NCI-H187 (cell line): ENCODE data around the gene HDAC4.

ENCODE experiments used
- DNase-seq, 2 experiments: peaks; one replicate each; lab custom pipeline; 2025; lab: John Stamatoyannopoulos, UW

HDAC4 gene

GRCh38 chr2:239220981-239221396, 179.8 kb downstream of the HDAC4 start:
- DNase-seq = no peak

- DNase-seq = no peak
Measured at GRCh38 chr2:239220341-239220740, 180.5 kb downstream of the HDAC4 start.

- no peak for DNase-seq
Measured at GRCh38 chr2:239216614-239217273, 184.1 kb downstream of the HDAC4 start.

GRCh38 chr2:239215988-239216613, 184.7 kb downstream of the HDAC4 start:
- no peak for DNase-seq

- DNase-seq = no peak
Measured at GRCh38 chr2:239215136-239215925, 185.5 kb downstream of the HDAC4 start.

- DNase-seq = no peak
Measured at GRCh38 chr2:239214725-239215124, 186.1 kb downstream of the HDAC4 start.

GRCh38 chr2:239213643-239214101, 187.1 kb downstream of the HDAC4 start:
- no peak for DNase-seq

GRCh38 chr2:239212929-239213642, 187.7 kb downstream of the HDAC4 start:
- no peak for DNase-seq

GRCh38 chr2:239212121-239212928, 188.5 kb downstream of the HDAC4 start:
- no peak for DNase-seq

- no peak for DNase-seq
Measured at GRCh38 chr2:239211396-239212094, 189.3 kb downstream of the HDAC4 start.

GRCh38 chr2:239209783-239210182, 191.0 kb downstream of the HDAC4 start:
- DNase-seq = no peak

GRCh38 chr2:239208465-239209180, 192.2 kb downstream of the HDAC4 start:
- DNase-seq = no peak

- DNase-seq = no peak
Measured at GRCh38 chr2:239206851-239207250, 194.0 kb downstream of the HDAC4 start.

GRCh38 chr2:239206042-239206441, 194.8 kb downstream of the HDAC4 start:
- no peak for DNase-seq

GRCh38 chr2:239204876-239205468, 195.8 kb downstream of the HDAC4 start:
- DNase-seq = no peak

- DNase-seq = no peak
Measured at GRCh38 chr2:239204136-239204875, 196.5 kb downstream of the HDAC4 start.

- no peak for DNase-seq
Measured at GRCh38 chr2:239203443-239204135, 197.2 kb downstream of the HDAC4 start.

- no peak for DNase-seq
Measured at GRCh38 chr2:239202836-239203235, 198.0 kb downstream of the HDAC4 start.
